Endodermal cell (in vitro differentiated cells): ENCODE results near the gene HOXD12. TPM values are rescaled to one million over a fixed set of nuclear protein-coding genes. Genes with fewer than 3 reads are reported as not detected.

Source experiments
- DNase-seq: peaks from one replicate; pipeline ENCODE4 v3.0.0-alpha.2; 2017
- H3K27ac ChIP-seq: 2 replicates; pipeline ENCODE4 v1.5.1; 2013; ENCODE audit warnings: mild to moderate bottlenecking, low read depth, low read length, moderate library complexity
- H3K27me3 ChIP-seq: 2 replicates; pipeline ENCODE4 v1.6.1; 2013; ENCODE audit warnings: mild to moderate bottlenecking, low read length, moderate library complexity; ENCODE audit not compliant: insufficient read depth, control insufficient read depth, poor library complexity, severe bottlenecking
- H3K36me3 ChIP-seq: 2 replicates; pipeline ENCODE4 v1.7.0; 2013; ENCODE audit warnings: mild to moderate bottlenecking, low read length, moderate library complexity; ENCODE audit not compliant: control insufficient read depth, insufficient read depth
- H3K4me1 ChIP-seq: one replicate; pipeline ENCODE4 v1.7.0; 2013; ENCODE audit warnings: low read length; ENCODE audit not compliant: control insufficient read depth, insufficient read depth
- H3K4me3 ChIP-seq: 2 replicates; pipeline ENCODE4 v1.5.1; 2013; ENCODE audit warnings: mild to moderate bottlenecking, low read length, moderate library complexity
- H3K9ac ChIP-seq: 2 replicates; pipeline ENCODE4 v1.6.1; 2013; ENCODE audit warnings: mild to moderate bottlenecking, low read length, moderate library complexity; ENCODE audit not compliant: poor library complexity, severe bottlenecking; ENCODE audit errors: extremely low read depth
- H3K9me3 ChIP-seq: 2 replicates; pipeline ENCODE4 v1.6.1; 2013; ENCODE audit warnings: mild to moderate bottlenecking, low read length, moderate library complexity; ENCODE audit not compliant: control insufficient read depth
- H3K27ac Mint-ChIP-seq: 2 replicates; pipeline ENCODE4 v1.8.0; 2020; ENCODE audit warnings: mixed read lengths
- H3K27me3 Mint-ChIP-seq: 2 replicates; pipeline ENCODE4 v1.8.0; 2021; ENCODE audit warnings: mild to moderate bottlenecking, mixed read lengths; ENCODE audit not compliant: insufficient read depth
- H3K36me3 Mint-ChIP-seq: 2 replicates; pipeline ENCODE4 v1.8.0; 2020; ENCODE audit warnings: low read depth, mixed read lengths
- H3K4me1 Mint-ChIP-seq: 2 replicates; pipeline ENCODE4 v1.8.0; 2020; ENCODE audit warnings: mixed read lengths
- H3K4me3 Mint-ChIP-seq: 2 replicates; pipeline ENCODE4 v1.8.0; 2020; ENCODE audit warnings: mild to moderate bottlenecking, moderate library complexity, mixed read lengths
- H3K9me3 Mint-ChIP-seq: 2 replicates; pipeline ENCODE4 v1.8.0; 2020; ENCODE audit warnings: mild to moderate bottlenecking, mixed read lengths
- WGBS, 2 experiments: methylation state at CpG; one replicate each; pipeline versions ENCODE4 v1.1.5 to v1.1.7; 2013; ENCODE audit warnings: missing lambda C conversion rate in 2 of 2, mixed read lengths in 1 of 2; ENCODE audit not compliant: insufficient coverage in 1 of 2, insufficient read length in 1 of 2; 5-methylcytosine and 5-hydroxymethylcytosine counted together
- total RNA-seq, 2 donors: library from RNA; stranded (reverse); fragmentation: NEBNext Ultra II Directional in 1 of 2; extraction: Animal tissue kit (Norgen Biotek cat#: 25700) in 1 of 2; gene quantifications; 2 replicates in 1 of 2; 3 replicates in 1 of 2; pipeline ENCODE4 v1.2.1, GENCODE V29; 2021
- TF ChIP-seq, protein P1 (sequence below): fragments of 200-600 bp; sonication (generic); conservative IDR thresholded peaks from 2 replicates; pipeline ENCODE4 v1.5.0; 2021; ENCODE audit warnings: antibody characterized with exemption, mild to moderate bottlenecking

Gene HOXD12
- total RNA-seq, 2 donors from 2014 or later = not detected

DNA sequence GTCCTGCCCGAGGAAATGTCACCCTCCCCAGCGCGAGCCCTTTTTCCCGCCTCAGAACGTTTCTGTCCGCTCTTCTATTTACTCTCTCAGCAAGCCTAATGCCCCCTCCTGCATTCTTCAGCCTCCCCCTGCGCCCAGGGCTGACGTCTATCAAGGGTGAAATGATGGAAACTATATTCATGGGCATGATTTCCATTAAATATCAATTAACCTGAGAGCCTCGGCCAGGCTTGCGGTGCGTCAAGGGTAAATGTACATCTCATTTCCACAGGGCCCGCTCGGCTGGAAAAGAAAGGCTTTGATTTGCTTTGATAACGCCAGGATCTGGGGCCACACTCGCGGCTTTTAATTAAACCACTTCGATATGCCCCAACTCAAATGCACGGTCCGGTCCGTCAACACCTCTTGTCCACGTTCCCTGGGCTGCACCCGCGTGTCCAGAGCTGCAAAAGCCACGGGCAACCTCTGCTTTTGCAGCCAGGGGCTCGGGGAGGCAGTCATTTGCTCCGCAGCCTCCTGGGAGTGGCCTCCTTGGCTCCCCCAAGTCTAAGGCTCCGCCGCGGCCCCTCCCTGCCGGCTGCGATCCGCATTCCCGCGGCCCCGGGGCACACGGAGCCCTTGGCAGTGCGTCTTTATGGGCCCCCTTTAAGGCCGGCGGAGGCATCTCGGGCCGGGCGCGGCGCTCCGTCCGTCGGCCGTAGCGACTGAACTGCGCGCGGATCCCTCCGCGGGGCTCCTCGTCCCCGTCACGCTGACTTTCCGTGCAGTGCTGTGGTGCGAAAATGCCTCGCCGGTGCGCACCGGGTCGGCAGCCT, 29.6 kb downstream of the HOXD12 start, which contains the start of gene HOXD8:
Gene HOXD8, plus strand, starts transcription at position 724 of the 815 bp plus-strand sequence. CDS start 662 bp downstream, outside the sequence.
- Mint-ChIP-seq H3K27me3 (peaks cover 96% of the 10 kb centered on the region), H3K4me1 (peaks cover 12% of the 10 kb centered on the region), H3K36me3 (no peaks in the 10 kb centered on the region), H3K4me3 (peak within 1 kb of the TSS; percentile 33), H3K9me3 (no peaks in the 10 kb centered on the region), H3K27ac (no peak within 1 kb of the TSS)
- H3K9ac ChIP-seq = no peak within 1 kb of the TSS
- peak within 1 kb of the TSS; percentile 38 for H3K4me3 ChIP-seq
- H3K27me3 ChIP-seq = peaks cover 100% of the 10 kb centered on the region
- no peaks in the 10 kb centered on the region for H3K9me3 ChIP-seq
- no peaks in the 10 kb centered on the region for H3K4me1 ChIP-seq
- TF ChIP-seq, protein P1, sequence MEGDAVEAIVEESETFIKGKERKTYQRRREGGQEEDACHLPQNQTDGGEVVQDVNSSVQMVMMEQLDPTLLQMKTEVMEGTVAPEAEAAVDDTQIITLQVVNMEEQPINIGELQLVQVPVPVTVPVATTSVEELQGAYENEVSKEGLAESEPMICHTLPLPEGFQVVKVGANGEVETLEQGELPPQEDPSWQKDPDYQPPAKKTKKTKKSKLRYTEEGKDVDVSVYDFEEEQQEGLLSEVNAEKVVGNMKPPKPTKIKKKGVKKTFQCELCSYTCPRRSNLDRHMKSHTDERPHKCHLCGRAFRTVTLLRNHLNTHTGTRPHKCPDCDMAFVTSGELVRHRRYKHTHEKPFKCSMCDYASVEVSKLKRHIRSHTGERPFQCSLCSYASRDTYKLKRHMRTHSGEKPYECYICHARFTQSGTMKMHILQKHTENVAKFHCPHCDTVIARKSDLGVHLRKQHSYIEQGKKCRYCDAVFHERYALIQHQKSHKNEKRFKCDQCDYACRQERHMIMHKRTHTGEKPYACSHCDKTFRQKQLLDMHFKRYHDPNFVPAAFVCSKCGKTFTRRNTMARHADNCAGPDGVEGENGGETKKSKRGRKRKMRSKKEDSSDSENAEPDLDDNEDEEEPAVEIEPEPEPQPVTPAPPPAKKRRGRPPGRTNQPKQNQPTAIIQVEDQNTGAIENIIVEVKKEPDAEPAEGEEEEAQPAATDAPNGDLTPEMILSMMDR = no peak
- no peaks in the 10 kb centered on the region for H3K36me3 ChIP-seq
- WGBS, 2 experiments = 1 to 3% methylated on average over 17 to 64 of the region's 64 CpGs
- H3K27ac ChIP-seq = no peak within 1 kb of the TSS
- DNase-seq = peak; percentile 77

DNA sequence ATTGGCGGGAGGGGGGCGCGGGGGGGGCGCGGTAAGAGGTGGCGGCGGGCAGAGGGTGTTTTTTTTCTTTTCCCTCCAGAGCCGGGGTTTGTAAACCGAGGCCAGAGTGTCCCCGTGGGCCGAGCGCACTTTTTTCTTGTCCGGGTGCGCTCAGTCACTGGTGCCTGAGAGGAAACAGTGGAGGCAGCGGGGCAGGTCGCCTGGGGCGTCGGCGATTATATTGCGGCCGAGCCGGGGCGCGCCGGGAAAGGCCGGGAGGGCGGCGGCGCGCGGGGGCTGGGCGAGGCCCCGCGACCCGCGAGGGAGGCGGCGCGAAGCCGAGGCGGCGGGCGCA, 30.2 kb downstream of the HOXD12 start:
- H3K9me3 ChIP-seq = no peaks in the 10 kb centered on the region
- TF ChIP-seq, protein P1 = no peak
- H3K27ac ChIP-seq = no peak overlapping the region
- Mint-ChIP-seq H3K27ac (no peak overlapping the region), H3K4me3 (peak overlapping the region; percentile 33), H3K27me3 (peaks cover 96% of the 10 kb centered on the region), H3K4me1 (peaks cover 12% of the 10 kb centered on the region), H3K36me3 (no peaks in the 10 kb centered on the region), H3K9me3 (no peaks in the 10 kb centered on the region)
- H3K27me3 ChIP-seq = peaks cover 100% of the 10 kb centered on the region
- H3K36me3 ChIP-seq = no peaks in the 10 kb centered on the region
- no peak overlapping the region for H3K9ac ChIP-seq
- peak; percentile 61 for DNase-seq
- WGBS, 2 experiments = 1 to 2% methylated on average over 9 to 43 of the region's 43 CpGs
- H3K4me1 ChIP-seq = no peaks in the 10 kb centered on the region
- no peak overlapping the region for H3K4me3 ChIP-seq

DNA sequence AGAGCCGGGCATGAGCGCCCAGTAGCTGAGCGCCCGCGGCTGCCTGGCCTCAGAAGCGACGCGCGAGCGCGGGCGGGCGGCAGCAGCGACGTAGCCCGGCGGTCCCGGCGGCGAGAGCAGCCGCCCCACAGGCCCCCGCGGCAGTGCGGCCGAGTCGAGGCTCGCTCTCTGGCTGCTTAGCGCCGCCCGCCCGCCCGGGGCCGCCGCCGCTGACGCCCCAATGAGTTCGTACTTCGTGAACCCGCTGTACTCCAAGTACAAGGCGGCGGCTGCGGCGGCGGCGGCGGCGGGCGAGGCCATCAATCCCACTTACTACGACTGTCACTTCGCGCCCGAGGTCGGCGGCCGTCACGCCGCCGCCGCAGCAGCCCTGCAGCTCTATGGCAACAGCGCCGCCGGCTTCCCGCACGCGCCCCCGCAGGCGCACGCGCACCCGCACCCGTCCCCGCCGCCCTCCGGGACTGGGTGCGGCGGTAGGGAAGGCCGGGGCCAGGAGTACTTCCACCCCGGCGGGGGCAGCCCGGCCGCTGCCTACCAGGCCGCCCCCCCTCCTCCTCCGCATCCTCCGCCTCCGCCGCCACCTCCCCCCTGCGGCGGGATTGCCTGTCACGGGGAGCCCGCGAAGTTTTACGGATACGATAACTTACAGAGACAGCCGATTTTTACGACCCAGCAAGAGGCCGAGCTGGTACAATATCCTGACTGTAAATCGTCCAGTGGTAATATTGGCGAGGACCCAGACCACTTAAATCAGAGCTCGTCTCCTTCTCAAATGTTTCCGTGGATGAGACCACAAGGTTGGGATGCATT, 30.8 kb downstream of the HOXD12 start:
- DNase-seq = peak; percentile 78
- TF ChIP-seq, protein P1 = no peak
- no peaks in the 10 kb centered on the region for H3K9me3 ChIP-seq
- H3K9me3 Mint-ChIP-seq = no peaks in the 10 kb centered on the region
- H3K27ac ChIP-seq = no peak overlapping the region
- H3K27ac Mint-ChIP-seq = no peak overlapping the region
- peaks cover 96% of the 10 kb centered on the region for H3K27me3 Mint-ChIP-seq
- peaks cover 100% of the 10 kb centered on the region for H3K27me3 ChIP-seq
- H3K36me3 ChIP-seq = no peaks in the 10 kb centered on the region
- no peaks in the 10 kb centered on the region for H3K36me3 Mint-ChIP-seq
- no peak overlapping the region for H3K4me3 ChIP-seq
- H3K9ac ChIP-seq = no peak overlapping the region
- H3K4me1 ChIP-seq = no peaks in the 10 kb centered on the region
- peaks cover 12% of the 10 kb centered on the region for H3K4me1 Mint-ChIP-seq
- 1 to 2% methylated on average over 13 to 100 of the region's 100 CpGs for WGBS, 2 experiments
- H3K4me3 Mint-ChIP-seq = peak overlapping the region; percentile 33
